Measurements from ENCODE around the gene ERFL.

The ERFL gene

DNA sequence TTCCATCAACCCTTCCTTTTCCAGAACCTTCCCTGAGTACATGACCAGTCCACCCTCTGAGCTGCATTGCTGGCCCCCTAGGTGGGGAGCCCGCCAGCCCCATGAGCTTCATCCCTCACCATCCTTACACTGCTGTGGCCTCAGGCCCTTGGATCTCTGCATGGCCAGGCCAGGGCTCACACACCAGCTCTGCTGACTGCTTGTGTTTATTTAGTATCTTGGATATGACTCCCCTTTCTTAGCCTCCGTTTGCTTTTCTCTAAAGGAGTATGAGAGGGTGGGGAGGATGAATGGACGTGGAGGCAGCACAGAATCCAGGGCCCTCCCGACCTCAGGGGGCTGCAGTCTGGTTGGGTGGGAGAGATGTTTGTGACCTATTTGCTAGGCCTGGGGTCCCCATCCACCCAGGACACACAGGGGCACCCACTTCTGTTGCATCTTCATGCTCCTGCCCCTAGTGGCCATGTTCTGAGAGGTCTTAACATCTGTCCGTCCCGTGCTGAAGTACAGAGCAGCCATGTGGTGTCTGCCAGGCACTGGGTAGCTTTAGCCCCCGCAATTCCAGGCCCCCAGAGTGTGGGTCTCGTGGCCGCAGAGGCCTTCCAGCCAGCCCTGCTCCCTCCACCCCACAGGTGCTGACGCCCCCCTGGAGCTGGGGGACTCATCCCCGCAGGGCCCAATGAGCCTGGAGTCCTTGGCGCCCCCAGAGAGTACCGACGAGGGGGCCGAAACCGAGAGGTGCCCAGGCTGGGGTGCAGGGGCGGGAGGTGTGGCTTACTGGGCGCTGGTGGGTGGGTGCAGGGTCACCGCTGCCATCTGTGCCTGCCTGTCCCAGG, 32.3 kb downstream of the ERFL start:
- no peak for DNase-seq

DNA sequence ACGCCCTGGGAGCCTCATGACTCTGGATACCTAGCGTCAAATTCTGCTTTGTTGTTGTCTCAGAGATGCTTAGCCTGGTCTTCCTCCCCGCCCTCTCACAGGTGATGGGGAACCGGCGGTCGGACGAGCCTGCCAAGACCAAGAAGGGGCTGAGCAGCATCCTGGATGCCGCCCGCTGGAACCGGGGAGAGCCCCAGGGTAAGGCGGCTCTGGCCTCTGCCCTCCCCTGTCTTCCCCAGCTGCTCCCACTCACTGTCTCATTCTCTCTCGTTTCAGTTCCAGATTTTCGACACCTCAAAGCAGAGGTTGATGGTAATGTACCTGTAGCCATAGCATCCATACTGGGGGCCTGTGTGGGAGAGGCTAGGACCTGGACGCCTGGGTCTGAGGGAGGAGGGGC, 33.9 kb downstream of the ERFL start:
- DNase-seq = no peak

DNA sequence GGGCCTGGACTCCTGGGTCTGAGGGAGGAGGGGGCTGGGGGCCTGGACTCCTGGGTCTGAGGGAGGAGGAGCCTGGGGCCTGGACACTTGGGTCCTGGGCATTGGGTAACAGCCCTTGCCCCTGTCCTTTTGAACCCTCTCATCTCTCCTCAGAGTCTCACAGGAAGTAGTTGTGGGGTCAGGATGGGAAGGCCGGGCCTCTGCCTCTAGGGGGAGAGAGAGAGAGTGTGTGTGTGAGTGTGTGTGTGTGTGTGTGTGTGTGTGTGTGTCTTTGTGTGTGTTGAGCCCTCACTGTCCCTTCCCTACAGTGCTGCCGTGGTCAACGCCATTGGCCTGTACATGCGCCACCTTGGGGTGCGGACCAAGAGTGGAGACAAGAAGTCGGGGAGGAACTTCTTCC, 34.4 kb downstream of the ERFL start:
- DNase-seq = no peak

GRCh38 chr19:41892173-41892902, 35.9 kb downstream of the ERFL start:
- no peak for DNase-seq

DNA sequence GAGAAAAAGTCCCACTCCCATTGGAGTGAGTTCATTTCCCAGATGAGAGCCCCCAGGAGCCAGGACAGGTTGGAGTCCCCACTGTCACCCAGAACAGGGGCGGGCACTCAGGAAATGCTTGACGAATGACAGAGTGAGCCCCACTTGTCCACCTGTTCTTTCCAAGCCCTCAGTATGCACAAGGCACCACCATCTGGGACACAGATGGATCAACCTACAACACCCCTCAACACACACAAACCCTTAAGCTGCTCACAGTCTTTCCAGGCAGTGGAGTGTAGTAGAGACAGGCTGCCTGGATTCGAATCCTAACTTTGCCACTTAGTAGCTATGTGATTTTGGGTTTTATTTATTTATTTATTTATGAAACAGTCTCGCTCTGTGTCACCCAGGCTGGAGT, 37.3 kb downstream of the ERFL start:
- no peak for DNase-seq

DNA sequence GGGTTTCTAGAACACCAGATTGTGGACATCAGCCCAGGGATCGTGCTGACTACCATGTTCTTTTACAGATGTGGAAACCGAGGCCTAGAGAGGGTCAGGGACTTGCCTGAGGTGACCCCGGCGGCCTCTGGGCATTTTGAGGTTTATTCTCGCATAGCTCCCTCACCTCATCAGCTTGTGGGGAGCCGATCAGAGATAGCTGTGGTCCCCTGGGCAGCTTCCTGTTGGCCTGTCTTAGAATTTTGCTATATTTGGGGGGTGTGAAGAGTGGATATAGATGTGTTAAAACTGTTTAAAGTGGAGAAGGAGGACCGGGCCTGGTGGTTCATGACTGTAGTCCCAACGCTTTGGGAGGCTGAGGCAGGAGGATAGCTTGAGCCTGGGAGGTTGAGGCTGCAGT, 38.4 kb downstream of the ERFL start:
- no peak for DNase-seq

- DNase-seq = no peak
These were observed 39.3 kb downstream of the ERFL start for GRCh38 chr19:41888926-41889325.

DNA sequence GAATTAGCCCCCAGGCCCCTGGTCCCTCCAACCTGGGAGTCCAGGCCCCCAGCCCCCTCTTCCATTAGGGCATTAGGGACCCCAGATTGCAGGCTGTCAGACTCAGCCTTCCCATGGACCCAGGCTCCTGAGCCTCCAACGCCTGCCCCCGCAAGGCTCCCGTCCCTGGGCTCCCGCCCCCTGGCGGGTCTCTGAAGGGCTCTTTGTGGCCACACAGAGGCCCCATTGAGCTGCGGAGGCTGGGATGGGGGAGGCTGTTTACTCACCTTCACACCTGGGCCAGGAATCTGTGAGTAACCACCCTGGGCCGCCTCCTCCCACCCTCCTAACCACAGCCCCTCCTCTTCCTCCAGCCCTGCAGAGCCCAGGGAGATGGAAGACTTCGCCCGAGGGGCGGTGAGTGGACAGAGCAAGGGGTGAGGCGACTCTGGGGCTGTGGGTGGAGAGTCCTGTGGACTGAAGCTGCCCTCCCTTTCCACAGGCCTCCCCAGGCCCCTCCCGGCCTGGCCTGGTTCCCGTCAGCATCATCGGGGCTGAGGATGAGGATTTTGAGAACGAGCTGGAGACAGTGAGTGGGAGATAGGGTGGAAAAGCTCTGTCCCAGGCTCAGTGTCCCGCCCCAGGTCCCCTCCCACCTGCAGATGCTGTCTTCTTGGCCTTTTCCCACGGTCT, 40.4 kb downstream of the ERFL start:
- peak; percentile 87 for DNase-seq

DNA sequence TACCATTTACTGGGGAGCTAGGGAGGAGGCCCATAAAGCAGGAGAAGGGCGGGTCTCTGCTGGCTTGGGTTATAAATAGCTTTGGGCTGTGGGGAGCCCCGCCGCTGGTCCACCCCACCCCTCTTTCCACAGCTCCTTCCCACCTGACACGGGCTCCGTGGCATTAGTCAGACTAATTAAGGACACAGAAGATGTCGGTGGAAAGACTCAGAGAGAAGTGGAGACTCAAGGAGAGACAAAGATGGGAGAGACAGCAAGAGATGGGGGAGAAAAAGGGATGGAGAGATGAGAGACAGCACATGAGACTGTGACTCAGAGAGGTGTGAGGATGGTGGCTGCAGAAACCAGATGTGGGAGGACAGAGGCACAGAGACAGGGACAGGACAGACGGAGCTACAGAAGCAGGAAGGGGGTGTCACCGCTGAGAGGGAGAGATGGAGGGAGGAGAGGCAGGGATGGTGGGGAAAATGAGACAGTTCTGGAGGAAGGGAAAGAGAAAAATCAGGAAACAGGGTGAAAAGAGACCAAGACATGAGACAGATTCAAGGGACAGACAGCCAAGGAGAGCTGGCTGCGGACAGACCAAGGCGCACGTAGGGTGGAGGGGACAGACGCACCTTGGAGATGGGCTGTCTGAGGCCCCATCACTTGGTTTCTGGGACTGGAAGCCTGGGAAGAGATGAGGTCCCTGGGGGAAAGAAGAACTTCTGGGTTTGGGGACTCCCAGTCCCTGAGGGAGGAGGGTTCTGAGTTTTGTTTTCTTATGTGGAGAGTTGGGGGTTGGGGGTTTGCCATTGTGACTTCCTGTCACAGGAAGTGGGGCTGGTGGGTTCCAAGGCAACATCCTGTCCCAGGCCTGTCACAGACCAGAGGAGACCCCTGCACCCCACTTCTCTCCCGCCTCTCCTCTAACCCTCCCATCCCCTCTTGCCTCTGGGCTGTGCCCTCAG, 41.2 kb downstream of the ERFL start:
- DNase-seq = peak; percentile 57 to 69

DNA sequence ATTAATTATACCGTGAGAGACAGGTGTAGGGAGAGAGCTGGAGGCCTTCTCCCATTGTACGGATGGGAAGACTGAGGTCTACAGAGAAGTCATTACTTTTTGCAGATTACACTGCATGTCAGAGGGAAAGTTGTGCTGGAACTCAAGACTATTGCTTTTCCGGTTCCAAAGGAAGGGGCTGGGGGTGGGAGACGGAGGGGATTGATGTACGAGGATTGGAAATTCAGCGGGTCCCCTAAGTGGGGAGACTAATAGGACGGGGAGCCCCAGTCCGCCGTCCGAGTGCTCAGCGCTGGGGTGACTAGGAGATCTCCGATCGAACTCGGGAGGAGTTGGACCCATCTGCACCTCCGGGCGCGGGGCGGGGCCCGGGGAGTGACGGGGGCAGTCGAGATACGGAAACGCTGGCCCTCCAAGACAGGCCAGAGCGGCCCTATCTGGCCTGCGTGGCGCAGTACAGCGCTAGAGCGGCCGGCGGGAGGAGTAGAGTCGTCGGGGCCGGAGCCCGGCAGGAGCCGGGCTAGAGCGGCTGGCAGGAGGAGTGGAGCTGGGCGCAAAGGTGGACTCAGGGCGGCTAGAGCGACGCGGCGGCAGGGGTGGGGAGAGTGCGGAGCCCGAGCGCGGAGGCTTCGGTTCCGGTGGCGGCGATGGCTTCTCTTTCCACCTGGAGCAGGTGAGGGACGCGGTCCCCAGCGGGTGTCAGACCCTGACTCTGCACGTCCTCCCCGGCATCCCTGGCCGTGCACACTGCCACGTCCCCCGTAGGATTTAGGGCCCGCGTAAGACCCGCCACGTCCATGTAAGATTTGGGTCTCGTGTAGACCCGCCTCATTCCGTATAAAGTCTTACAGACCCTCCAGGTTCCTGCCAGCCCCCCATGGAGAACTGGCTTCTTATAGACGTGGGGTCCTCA, 44.2 kb downstream of the ERFL start:
- peak; percentile 90 to 91 for DNase-seq

GRCh38 chr19:41883463-41883820, 44.8 kb downstream of the ERFL start:
- no peak for DNase-seq

DNA sequence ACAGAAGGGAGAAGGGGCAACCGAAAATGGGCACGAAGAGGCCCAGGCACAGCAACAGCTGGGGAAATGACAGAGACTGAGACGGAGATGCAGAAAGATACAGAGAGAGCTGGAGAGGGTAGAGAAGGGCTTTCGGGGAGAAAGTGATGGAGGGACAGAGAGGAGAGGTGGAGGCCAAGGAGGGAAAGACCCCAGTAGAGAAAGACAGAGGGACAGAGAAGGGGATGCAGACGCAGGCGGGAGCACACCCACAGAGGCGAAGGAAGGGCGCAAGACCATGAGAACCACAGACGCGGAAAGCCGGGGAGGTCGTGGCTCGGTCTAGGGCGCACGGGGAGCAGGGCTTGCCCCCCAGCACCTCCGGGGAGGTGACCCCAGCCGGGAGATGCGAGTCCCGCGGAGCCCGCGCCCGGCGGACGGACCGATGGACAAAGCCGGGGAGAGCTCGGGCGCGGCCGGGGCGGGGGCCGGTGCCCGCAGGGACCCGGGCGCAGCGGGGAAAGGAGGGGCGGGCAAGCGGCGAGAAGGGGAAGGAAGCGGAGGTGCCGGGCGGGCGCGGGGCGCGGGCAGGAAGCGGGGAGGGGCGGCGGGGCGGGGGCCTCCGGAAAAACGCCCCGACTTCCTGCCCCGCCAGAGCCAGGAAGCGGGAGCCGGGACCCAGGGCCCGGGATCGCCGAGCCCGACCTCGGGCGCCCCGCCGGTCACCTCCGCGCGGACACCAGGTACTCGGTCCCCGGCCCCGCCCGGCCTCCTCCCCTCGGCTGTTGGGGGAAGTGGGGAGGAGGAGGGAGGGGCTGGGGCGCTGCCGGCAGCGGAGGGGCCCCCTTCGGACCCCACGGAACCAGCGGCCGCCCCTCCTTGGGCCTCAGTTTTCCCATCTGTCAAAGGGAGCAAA, 45.4 kb downstream of the ERFL start, which contains the start of gene ARHGEF1:
ARHGEF1 (plus strand) TSS at position 617 of the 895 bp plus-strand sequence. CDS start 4,899 bp downstream, outside the sequence.
- peak; percentile 64 to 71 for DNase-seq

DNA sequence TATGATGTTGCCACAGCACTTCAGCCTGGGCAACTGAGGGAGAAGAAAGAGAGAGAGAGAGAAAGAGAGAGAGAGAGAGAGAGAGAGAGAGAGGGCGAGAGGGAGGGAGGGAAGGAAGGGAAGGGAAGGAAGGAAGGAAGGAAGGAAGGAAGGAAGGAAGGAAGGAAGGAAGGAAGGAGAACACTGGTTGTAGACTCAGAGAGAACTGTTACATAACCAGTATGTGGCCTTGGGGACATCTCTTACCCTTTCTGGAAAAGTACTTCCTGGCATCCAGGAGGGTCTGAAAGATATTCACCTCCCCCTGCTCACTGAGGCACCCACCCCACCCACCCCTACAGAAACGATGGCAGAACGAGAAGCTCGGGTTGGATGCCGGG, 47.9 kb downstream of the ERFL start:
- no peak for DNase-seq

DNA sequence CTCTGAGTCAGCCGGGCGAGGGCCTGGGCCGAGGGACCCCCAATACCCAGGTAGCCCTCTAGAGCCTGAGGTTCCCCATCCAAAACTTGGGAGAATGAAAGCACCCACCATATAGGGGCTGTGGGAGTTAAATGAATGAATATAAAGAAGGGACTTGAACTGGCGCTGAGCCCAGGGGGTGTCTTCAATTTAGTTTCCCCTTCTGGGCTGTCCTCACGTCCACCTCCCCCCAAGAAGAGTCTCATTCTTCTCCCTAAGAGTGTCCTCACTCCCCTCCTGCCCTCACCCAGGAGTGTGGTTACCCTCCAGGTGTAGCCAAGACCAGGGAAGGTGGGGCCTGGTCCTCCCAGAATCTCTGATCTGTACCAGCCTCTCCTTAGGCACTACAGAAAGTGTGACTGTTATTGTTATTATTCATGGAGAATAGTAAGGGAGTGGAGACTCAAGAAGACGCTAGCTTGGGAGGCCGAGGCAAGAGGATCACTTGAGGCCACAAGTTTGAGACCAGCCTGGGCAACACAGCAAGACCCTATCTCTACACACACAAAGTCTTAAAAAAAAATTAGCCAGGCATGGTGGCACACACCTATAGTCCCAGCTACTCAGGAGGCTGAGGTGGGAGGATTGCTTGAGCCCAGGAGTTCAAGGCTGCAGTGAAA, 48.5 kb downstream of the ERFL start:
- no peak for DNase-seq

- DNase-seq = no peak
These were observed 49.2 kb downstream of the ERFL start for GRCh38 chr19:41879080-41879479.

GRCh38 chr19:41877916-41878905, 50.0 kb downstream of the ERFL start:
- peak in 1 of 2 donors; percentile 9 for DNase-seq

DNA sequence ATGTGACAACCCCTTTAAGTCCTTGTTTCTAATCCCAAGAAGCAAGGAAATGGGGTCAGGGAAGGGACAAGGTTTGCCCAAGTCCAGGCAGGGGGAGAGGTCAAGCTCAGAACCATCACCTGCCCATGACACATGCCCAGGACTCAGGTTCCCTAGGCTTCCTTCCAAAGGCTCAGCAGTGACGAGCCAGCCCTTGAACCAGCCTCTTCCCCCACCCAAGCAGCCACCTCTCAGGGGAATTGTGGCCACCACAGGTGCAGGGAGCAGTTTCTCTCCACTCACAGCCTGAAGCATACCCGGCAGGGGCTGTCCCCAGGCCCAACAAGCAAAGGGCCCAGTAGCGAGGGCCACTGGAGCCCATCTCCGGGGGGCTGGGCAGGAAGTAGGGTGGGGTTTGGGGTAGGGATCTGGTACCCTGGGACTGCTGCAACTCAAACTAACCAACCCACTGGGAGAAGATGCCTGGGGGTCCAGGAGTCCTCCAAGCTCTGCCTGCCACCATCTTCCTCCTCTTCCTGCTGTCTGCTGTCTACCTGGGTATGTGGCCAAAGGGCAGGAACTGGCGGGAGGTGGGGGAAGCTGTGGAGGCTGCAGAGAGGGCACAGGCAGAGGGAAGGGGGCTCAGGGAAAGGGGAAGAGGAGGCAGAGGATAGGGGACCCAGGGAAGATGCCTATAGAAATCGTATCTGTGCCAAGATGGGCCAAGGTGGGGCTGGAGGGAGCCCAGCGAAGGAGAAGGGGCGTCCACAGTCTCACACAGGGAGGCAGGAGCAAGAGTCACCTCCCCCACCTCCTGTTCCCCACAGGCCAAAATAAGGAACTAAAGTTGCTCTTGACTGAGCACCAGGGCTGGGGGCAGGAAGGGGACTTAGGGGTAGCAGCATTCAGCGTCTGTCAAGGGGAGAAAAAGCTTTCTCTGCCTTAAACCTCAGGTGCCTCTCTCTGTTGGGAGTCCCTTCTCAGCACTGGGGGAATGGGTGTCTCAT, 51.1 kb downstream of the ERFL start, which contains the start of gene CD79A:
CD79A (plus strand) TSS at position 433 of the 986 bp plus-strand sequence; CDS start at position 459, 26 bp downstream.
- no peak for DNase-seq

Measured in stimulated activated CD4-positive, alpha-beta T cell treated with anti-CD3 and anti-CD28 coated beads, Interleukin-2, amount 100 ng/mL, for 24 hours (primary cell).